ENCODE measurements around the gene SLC36A1.

SLC36A1 gene

DNA sequence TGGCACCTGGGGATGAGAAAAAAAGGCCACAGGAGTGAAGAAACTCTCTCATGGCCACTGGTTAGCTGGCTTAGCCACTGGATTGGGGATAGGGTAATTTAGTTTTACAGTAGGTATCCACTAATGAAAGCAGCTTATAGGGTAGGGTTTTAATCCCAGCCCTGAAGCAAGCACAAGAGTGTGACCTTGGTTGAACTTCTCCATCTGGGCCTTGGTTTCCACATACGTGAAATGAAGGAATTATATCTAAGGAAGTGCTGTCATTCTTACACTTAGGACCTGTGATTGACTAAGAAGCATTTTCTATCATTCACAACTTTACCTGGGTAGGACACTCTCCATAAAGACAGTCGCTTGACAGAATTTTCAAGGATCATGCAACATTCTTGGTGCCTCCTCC is 94.2 kb downstream of the SLC36A1 start:
- peak; percentile 34 for DNase-seq

All from suppressor macrophage treated with lipopolysaccharide for 4 hours (primary cell).